GM23338 (cell line): ENCODE measurements around the gene TMEM143. TPM values are rescaled to one million over a fixed set of nuclear protein-coding genes. Genes with fewer than 3 reads are reported as not detected.

Source experiments
- ATAC-seq: fragments of 200-7000 bp; cut with Tn5 transposase; 3 replicates; pipeline ENCODE4 v1.9.1; 2020
- DNase-seq: peaks from one replicate; pipeline ENCODE4 v3.0.0-alpha.2; 2015; ENCODE audit warnings: low spot score
- H2AFZ ChIP-seq: fragments of 200-600 bp; sonication (generic); 2 replicates; pipeline ENCODE4 v1.8.0; 2016; ENCODE audit warnings: antibody characterized with exemption, mild to moderate bottlenecking, moderate library complexity
- H3F3A ChIP-seq: fragments of 200-600 bp; sonication (generic); replicated peaks from 2 replicates; pipeline ENCODE4 v1.8.0; 2017; ENCODE audit warnings: antibody characterized with exemption, mixed run types, low read depth
- H3K27ac ChIP-seq: fragments of 200-600 bp; sonication (generic); 2 replicates; pipeline ENCODE4 v1.6.1; 2016; ENCODE audit warnings: low read depth
- H3K27me3 ChIP-seq: fragments of 200-600 bp; sonication (generic); 2 replicates; pipeline ENCODE4 v1.8.0; 2016; ENCODE audit warnings: mild to moderate bottlenecking, mixed run types, moderate library complexity; ENCODE audit not compliant: insufficient read depth
- H3K36me3 ChIP-seq: fragments of 200-600 bp; sonication (generic); 2 replicates; pipeline ENCODE4 v1.8.0; 2016; ENCODE audit warnings: mild to moderate bottlenecking; ENCODE audit not compliant: insufficient read depth
- H3K4me1 ChIP-seq: fragments of 200-600 bp; sonication (generic); 2 replicates; pipeline ENCODE4 v1.8.0; 2016; ENCODE audit warnings: mild to moderate bottlenecking, moderate library complexity; ENCODE audit not compliant: insufficient read depth
- H3K4me2 ChIP-seq: fragments of 200-600 bp; sonication (generic); 2 replicates; pipeline ENCODE4 v1.7.1; 2017; ENCODE audit warnings: mixed run types
- H3K4me3 ChIP-seq: fragments of 200-600 bp; sonication (generic); 2 replicates; pipeline ENCODE4 v1.6.1; 2016; ENCODE audit warnings: mixed run types
- H3K79me2 ChIP-seq: fragments of 200-600 bp; sonication (generic); replicated peaks from 2 replicates; pipeline ENCODE4 v1.8.0; 2017; ENCODE audit warnings: mild to moderate bottlenecking; ENCODE audit not compliant: insufficient read depth
- H3K9me2 ChIP-seq: fragments of 200-600 bp; sonication (generic); 2 replicates; pipeline ENCODE4 v1.8.0; 2017; ENCODE audit not compliant: insufficient read depth
- H4K20me1 ChIP-seq: fragments of 200-600 bp; sonication (generic); replicated peaks from 2 replicates; pipeline ENCODE4 v1.8.0; 2017; ENCODE audit warnings: mild to moderate bottlenecking; ENCODE audit not compliant: insufficient read depth
- H3K27ac Mint-ChIP-seq: 2 replicates; pipeline ENCODE4 v1.8.0; 2020; ENCODE audit warnings: inconsistent platforms, mild to moderate bottlenecking, moderate library complexity, mixed read lengths
- H3K27me3 Mint-ChIP-seq: 3 replicates; pipeline ENCODE4 v1.8.0; 2022; ENCODE audit warnings: low read depth, mild to moderate bottlenecking, moderate library complexity, mixed read lengths, inconsistent platforms; ENCODE audit not compliant: insufficient read depth, poor library complexity
- H3K36me3 Mint-ChIP-seq: 3 replicates; pipeline ENCODE4 v1.8.0; 2021; ENCODE audit warnings: low read depth, mild to moderate bottlenecking, inconsistent platforms, moderate library complexity, mixed read lengths
- H3K4me1 Mint-ChIP-seq: 3 replicates; pipeline ENCODE4 v1.8.0; 2020; ENCODE audit warnings: mild to moderate bottlenecking, inconsistent platforms, mixed read lengths
- H3K4me3 Mint-ChIP-seq: 3 replicates; pipeline ENCODE4 v1.8.0; 2021; ENCODE audit warnings: moderate library complexity, mild to moderate bottlenecking, inconsistent platforms, mixed read lengths
- H3K9me3 Mint-ChIP-seq: 3 replicates; pipeline ENCODE4 v1.8.0; 2020; ENCODE audit warnings: moderate library complexity, mild to moderate bottlenecking, inconsistent platforms, mixed read lengths
- CREB1 ChIP-seq: fragments of 250-450 bp; sonication (Bioruptor Pico); IDR thresholded peaks from 2 replicates; pipeline ENCODE4 v1.5.0; 2020; ENCODE audit warnings: low read depth, mild to moderate bottlenecking, moderate library complexity
- CTCF ChIP-seq, 2 experiments: fragments of 200-600 bp in 1 of 2; sonication (generic) in 1 of 2; conservative IDR thresholded peaks; 2 replicates each; pipeline versions ENCODE4 v1.5.1 to v1.6.1; 2016 to 2017; ENCODE audit warnings: antibody characterized with exemption in 2 of 2, low read depth in 2 of 2, mild to moderate bottlenecking in 2 of 2, moderate library complexity in 1 of 2
- ETS1 ChIP-seq: IDR thresholded peaks from 2 replicates; pipeline ENCODE4 v1.6.1; 2016; ENCODE audit warnings: antibody characterized with exemption
- EZH2phosphoT487 ChIP-seq: fragments of 200-600 bp; sonication (generic); IDR thresholded peaks from one replicate; pipeline ENCODE4 v1.8.1; 2018; ENCODE audit warnings: antibody characterized with exemption; ENCODE audit not compliant: unreplicated experiment
- POLR2AphosphoS5 ChIP-seq: IDR thresholded peaks from 2 replicates; pipeline ENCODE4 v1.6.1; 2016; ENCODE audit warnings: antibody characterized with exemption, low read depth
- REST ChIP-seq: IDR thresholded peaks from one replicate; pipeline ENCODE4 v1.6.1; 2018; ENCODE audit warnings: antibody characterized with exemption; ENCODE audit not compliant: unreplicated experiment
- STAT1 ChIP-seq: IDR thresholded peaks from one replicate; pipeline ENCODE4 v1.6.1; 2016; ENCODE audit warnings: antibody characterized with exemption; ENCODE audit not compliant: unreplicated experiment
- ZNF331 ChIP-seq: fragments of 250-450 bp; sonication (Bioruptor Pico); IDR thresholded peaks from 2 replicates; pipeline ENCODE4 v1.5.0; 2020; ENCODE audit warnings: low read depth, mild to moderate bottlenecking, moderate library complexity
- ZNF462 ChIP-seq: fragments of 250-450 bp; sonication (Bioruptor Pico); IDR thresholded peaks from 2 replicates; pipeline ENCODE4 v1.5.0; 2020; ENCODE audit warnings: mild to moderate bottlenecking, moderate library complexity
- polyA plus RNA-seq: library from polyadenylated mRNA; unstranded; fragments of >200 nt; fragmentation: Nextera tagmentation; extraction: Ambion mirVana; gene quantifications from 2 replicates; pipeline ENCODE4 v1.2.1, GENCODE V29; 2016
- total RNA-seq: library from RNA; depleted of rRNA; stranded (reverse); fragments of >200 nt; shearing (Covaris generic); gene quantifications from 2 replicates; pipeline ENCODE4 v1.2.3, GENCODE V29; 2014

TMEM143 gene
- total and polyA plus RNA-seq, 2 experiments from 2014 or later, result 12.8 to 15.0 TPM

GRCh38 chr19:48333467-48334384 lies 30.0 kb downstream of the TMEM143 start:
- H3K4me3 ChIP-seq, result peak overlapping the region; percentile 78
- peaks cover 13% of the 10 kb centered on the region for H3K4me1 ChIP-seq
- H3K27me3 ChIP-seq, result no peaks in the 10 kb centered on the region
- no peak for TF ChIP-seq EZH2phosphoT487
- peak; percentile 34; the same call in 1 of the 2 replicates for TF ChIP-seq CREB1 (CRISPR knock-in tag)
- TF ChIP-seq POLR2AphosphoS5, result peak; percentile 63
- TF ChIP-seq REST, result no peak
- no peak for TF ChIP-seq ETS1
- TF ChIP-seq ZNF462 (CRISPR knock-in tag), result no peak
- TF ChIP-seq STAT1, result no peak
- TF ChIP-seq ZNF331 (CRISPR knock-in tag), result no peak
- peak; percentile 64 to 92 for TF ChIP-seq CTCF (conservative IDR thresholded peaks at IDR 0.05; ENCODE audit: low read depth in 2 of 2)
- H3F3A ChIP-seq, result peaks cover 13% of the 10 kb centered on the region; the same call in 1 of the 2 replicates
- ATAC-seq, result peak; percentile 78
- Mint-ChIP-seq H3K4me3 (peak overlapping the region; percentile 77), H3K27ac (peak overlapping the region; percentile 49; the same call in 1 of the 2 replicates), H3K4me1 (peaks cover 23% of the 10 kb centered on the region), H3K36me3 (peaks cover 5% of the 10 kb centered on the region), H3K9me3 (peaks cover 6% of the 10 kb centered on the region; the same call in 2 of the 3 replicates), H3K27me3 (peaks cover 36% of the 10 kb centered on the region)
- no peaks in the 10 kb centered on the region for H3K79me2 ChIP-seq
- no peaks in the 10 kb centered on the region for H4K20me1 ChIP-seq
- H2AFZ ChIP-seq, result peak overlapping the region; percentile 100
- peak overlapping the region; percentile 86 for H3K4me2 ChIP-seq
- H3K36me3 ChIP-seq, result no peaks in the 10 kb centered on the region
- no peaks in the 10 kb centered on the region for H3K9me2 ChIP-seq
- peak; percentile 95 for DNase-seq
- peak overlapping the region; percentile 65; the same call in 1 of the 2 replicates for H3K27ac ChIP-seq
